K562 (cell line): ENCODE data around the gene PLAAT4. TPM values are rescaled to one million over a fixed set of nuclear protein-coding genes. Genes with fewer than 3 reads are reported as not detected.
A peak's percentile ranks its signal among the peaks of the same experiment; 100 is the strongest.

Experiments
- ATAC-seq: fragments of 200-7000 bp; cut with Tn5 transposase; 3 replicates; pipeline ENCODE4 v1.9.1; 2020; ENCODE audit warnings: moderate library complexity
- BruUV-seq: library from RNA; stranded (reverse); fragments of 400-500 nt; replicated peaks from 2 replicates; lab custom pipeline; 2021; lab: Mats Ljungman, UMichigan
- CTCF ChIA-PET: fragments of 300-600 bp; formaldehyde crosslinking; extraction: SDS; loops from one replicate; lab custom pipeline; 2021; ENCODE audit warnings: low intra/inter-chr PET ratio; lab: Yijun Ruan, JAX
- POLR2A ChIA-PET: fragments of 300-600, 350-650 bp; sonication (Branson Sonifier 250); formaldehyde crosslinking; extraction: SDS; loops from one replicate; lab custom pipeline; 2021; ENCODE audit warnings: antibody characterized with exemption, inconsistent platforms; lab: Yijun Ruan, JAX
- DNase-seq, 4 experiments: peaks; one replicate each; pipeline versions ENCODE4 v3.0.0 to v3.0.0-alpha.2; 2011 to 2018; ENCODE audit warnings: low spot score in 3 of 4, mixed read lengths in 3 of 4; ENCODE audit errors: extremely low read depth in 1 of 4
- FAIRE-seq: peaks from 2 replicates; lab custom pipeline; 2011; peaks lifted over from hg19 to GRCh38; lab: Jason Lieb, UNC
- H2AFZ ChIP-seq: 2 replicates; pipeline ENCODE4 v1.6.0; 2011; ENCODE audit warnings: low read depth, low read length, control low read depth, inconsistent platforms
- H3K27ac ChIP-seq: fragments of 200-600 bp; 3 replicates; pipeline ENCODE4 v1.8.0; 2011; ENCODE audit warnings: low read depth, mild to moderate bottlenecking, control low read depth, inconsistent platforms, low read length, moderate library complexity, mixed read lengths; ENCODE audit errors: extremely low read depth
- H3K27me3 ChIP-seq, 2 experiments: fragments of 300-600 bp in 1 of 2; 2 replicates in 1 of 2; 3 replicates in 1 of 2; pipeline versions ENCODE4 v1.6.0 to v1.8.0; 2011; ENCODE audit warnings: inconsistent platforms in 2 of 2, low read length in 2 of 2, mild to moderate bottlenecking in 1 of 2, mixed read lengths in 1 of 2, moderate library complexity in 1 of 2; ENCODE audit not compliant: control insufficient read depth in 2 of 2, insufficient read depth in 2 of 2
- H3K36me3 ChIP-seq: fragments of 300-600 bp; 3 replicates; pipeline ENCODE4 v1.8.0; 2011; ENCODE audit warnings: mild to moderate bottlenecking, low read length, inconsistent platforms; ENCODE audit not compliant: control insufficient read depth, insufficient read depth
- H3K4me1 ChIP-seq, 2 experiments: fragments of 200-600 bp in 1 of 2; replicated peaks in 1 of 2; 2 replicates in 1 of 2; 3 replicates in 1 of 2; pipeline versions ENCODE4 v1.5.1 to v1.8.0; 2011; ENCODE audit warnings: inconsistent platforms in 2 of 2, low read length in 2 of 2, mild to moderate bottlenecking in 1 of 2, mixed read lengths in 1 of 2, moderate library complexity in 1 of 2; ENCODE audit not compliant: control insufficient read depth in 2 of 2, insufficient read depth in 2 of 2
- H3K4me2 ChIP-seq: 2 replicates; pipeline ENCODE4 v1.6.1; 2011; ENCODE audit warnings: low read length, control low read depth, inconsistent platforms, mixed read lengths; ENCODE audit not compliant: insufficient read depth
- H3K4me3 ChIP-seq: fragments of 200-600 bp; sonication (generic), shearing (Covaris generic); 2 replicates; pipeline ENCODE4 v1.5.1; 2016; ENCODE audit warnings: control low read depth, inconsistent platforms
- H3K79me2 ChIP-seq: fragments of 200-600 bp; 3 replicates; pipeline ENCODE4 v1.8.0; 2011; ENCODE audit warnings: low read length, inconsistent platforms; ENCODE audit not compliant: control insufficient read depth, insufficient read depth
- H3K9ac ChIP-seq, 2 experiments: 2 replicates each; pipeline versions ENCODE4 v1.6.0 to v1.6.1; 2011; ENCODE audit warnings: low read depth in 2 of 2, low read length in 2 of 2, control low read depth in 1 of 2, inconsistent platforms in 1 of 2, mild to moderate bottlenecking in 1 of 2, mixed read lengths in 1 of 2; ENCODE audit not compliant: insufficient read depth in 1 of 2
- H3K9me1 ChIP-seq: one replicate; pipeline ENCODE4 v1.6.0; 2011; ENCODE audit warnings: inconsistent platforms, mild to moderate bottlenecking, low read length, moderate library complexity; ENCODE audit not compliant: control insufficient read depth, insufficient read depth
- H3K9me3 ChIP-seq: replicated peaks from 2 replicates; pipeline ENCODE4 v1.5.1; 2011; ENCODE audit warnings: low read depth, low read length, inconsistent platforms; ENCODE audit not compliant: control insufficient read depth, insufficient read depth
- H4K20me1 ChIP-seq: replicated peaks from 2 replicates; pipeline ENCODE4 v1.6.1; 2011; ENCODE audit warnings: low read length, inconsistent platforms, mixed read lengths; ENCODE audit not compliant: control insufficient read depth, insufficient read depth
- BRD9 ChIP-seq: fragments of 450-650 bp; IDR thresholded peaks from 2 replicates; pipeline ENCODE4 v1.6.1; 2018; ENCODE audit warnings: low read depth; ENCODE audit not compliant: partially characterized antibody
- CTCF ChIP-seq, 3 experiments: IDR thresholded peaks in 2 of 3; conservative IDR thresholded peaks in 1 of 3; 2 replicates each; pipeline ENCODE4 v1.5.1; 2011 to 2012; ENCODE audit warnings: low read length in 3 of 3, mild to moderate bottlenecking in 3 of 3, control low read depth in 2 of 3, improper control_type of control experiment in 1 of 3, inconsistent platforms in 1 of 3, low read depth in 1 of 3, mixed read lengths in 1 of 3, moderate library complexity in 1 of 3; ENCODE audit not compliant: insufficient read depth in 2 of 3
- CTCFL ChIP-seq: IDR thresholded peaks from 2 replicates; pipeline ENCODE4 v1.6.1; 2011; ENCODE audit warnings: borderline replicate concordance, low read depth, mild to moderate bottlenecking, moderate library complexity, low read length; ENCODE audit not compliant: insufficient read depth, poor library complexity, severe bottlenecking
- ETV1 ChIP-seq: fragments of 450-650 bp; conservative IDR thresholded peaks from 2 replicates; pipeline ENCODE4 v1.6.1; 2016; ENCODE audit warnings: missing genetic modification characterization, control low read depth, low read depth, missing compliant biosample characterization
- KLF16 ChIP-seq: IDR thresholded peaks from 2 replicates; pipeline ENCODE4 v1.6.1; 2016; ENCODE audit warnings: antibody characterized with exemption
- YY1 ChIP-seq, 3 experiments: IDR thresholded peaks; 2 replicates each; pipeline ENCODE4 v1.6.1; 2011; ENCODE audit warnings: low read length in 2 of 3, mild to moderate bottlenecking in 2 of 3, moderate library complexity in 2 of 3, borderline replicate concordance in 1 of 3, control low read depth in 1 of 3, low read depth in 1 of 3; ENCODE audit not compliant: insufficient read depth in 3 of 3, insufficient replicate concordance in 2 of 3, control insufficient read depth in 1 of 3, insufficient read length in 1 of 3; ENCODE audit errors: extremely low read depth in 1 of 3
- ZNF318 ChIP-seq, 2 experiments: fragments of 450-650 bp; IDR thresholded peaks; 2 replicates each; pipeline ENCODE4 v1.6.1; 2016; ENCODE audit warnings: mild to moderate bottlenecking in 2 of 2, borderline replicate concordance in 1 of 2, low read depth in 1 of 2, moderate library complexity in 1 of 2
- WGBS: fragments of 100-300 bp; shearing (Covaris generic); methylation state at CpG from one replicate; pipeline ENCODE4 v1.1.6; 2016; ENCODE audit warnings: low coverage, mixed read lengths; ENCODE audit not compliant: insufficient coverage; ENCODE audit errors: missing lambda C conversion rate; 5-methylcytosine and 5-hydroxymethylcytosine counted together
- in situ Hi-C: fragments of 300-500 bp; cut with MboI; formaldehyde crosslinking; loops from 4 replicates; pipeline ENCODE4 v1.15.0; 2018; ENCODE audit warnings: inconsistent platforms, mixed read lengths
- intact Hi-C: fragments of 100-400 bp; cut with micrococcal nuclease; formaldehyde crosslinking; loops from 2 replicates; pipeline ENCODE4 v1.14.2; 2022
- polyA plus RNA-seq, 8 experiments: library from polyadenylated mRNA; depleted of rRNA in 4 of 8; stranded (reverse) in 5 of 8; unstranded in 3 of 8; fragments of >200 nt; fragmentation: Nextera tagmentation in 2 of 8; fragmentation: Illumina TruSeq in 1 of 8; extraction: Ambion mirVana in 2 of 8; extraction: Trizol in 1 of 8; gene quantifications; 2 replicates each; pipeline versions ENCODE4 v1.2.1 to v1.2.3, GENCODE V29; 2011 to 2014; ENCODE audit warnings: inconsistent platforms in 1 of 8, missing spikeins in 1 of 8
- total RNA-seq, 7 experiments: library from RNA; depleted of rRNA in 6 of 7; stranded (reverse); fragments of >200 nt in 6 of 7; fragmentation: Illumina TruSeq in 2 of 7; extraction: Trizol in 2 of 7; gene quantifications; 2 replicates each; pipeline versions ENCODE4 v1.2.1 to v1.2.3, GENCODE V29; 2011 to 2021; ENCODE audit warnings: low replicate concordance in 1 of 7

Gene PLAAT4
- total and polyA plus RNA-seq, 9 of the 15 experiments (the other 6 are each of a cell fraction or from before 2014, with no cell fraction given) = 0.54 to 3.0 (median 1.3) TPM; not detected in 1

- Histone ChIP-seq H4K20me1 (no peaks in the 10 kb centered on the region), H3K9me3 (no peaks in the 10 kb centered on the region), H3K27ac (no peak overlapping the region), H3K4me3 (no peak overlapping the region), H3K4me1 (peaks cover 0 to 15% of the 10 kb centered on the region in 2 experiments; a peak in 4 of 5 replicates), H3K79me2 (no peaks in the 10 kb centered on the region), H3K4me2 (no peak overlapping the region), H3K9ac (peak overlapping the region in 1 of 2 experiments; percentile 36; a peak in 1 of 4 replicates), H3K27me3 (no peaks in the 10 kb centered on the region), H3K9me1 (no peaks in the 10 kb centered on the region), H2AFZ (peak overlapping the region; percentile 44; the same call in 1 of the 2 replicates), H3K36me3 (no peaks in the 10 kb centered on the region)
- ATAC-seq (peak; percentile 37; the same call in 1 of the 3 replicates), DNase-seq (no peak), FAIRE-seq (no peak)
- BruUV-seq = no TSS peak
- ChIA-PET CTCF (no interaction called here), POLR2A (interaction anchor here (0.7 to 1.1 kb wide), 2 partner anchors 11 to 15 kb away, joined by 3 to 4 read pairs; partner anchors contain the start of genes PLAAT2 and PLAAT4)
- WGBS = 76% methylated on average over 5 of the region's 6 CpGs
- intact Hi-C loops (no loop called here), in situ Hi-C loops (no loop called here)
- TF ChIP-seq KLF16 (no peak), CTCF (IDR thresholded peaks at IDR 0.05 in 2 of 3, conservative IDR thresholded peaks at IDR 0.05 in 1 of 3; ENCODE audit: insufficient read depth in 2 of 3, low read depth in 1 of 3, low read length in 3 of 3) (0 out of 6 replicates have a peak, but pooled peaks of 1 of the 3 experiments have one; percentile 4), CTCFL (peak; percentile 22), YY1 (IDR thresholded peaks at IDR 0.05; ENCODE audit: borderline replicate concordance in 1 of 3, control insufficient read depth in 1 of 3, extremely low read depth in 1 of 3, insufficient read depth in 3 of 3, insufficient read length in 1 of 3, insufficient replicate concordance in 2 of 3, low read depth in 1 of 3, low read length in 2 of 3) (peak in 1 of 3 experiments; percentile 77), ETV1 (no peak), BRD9 (no peak), ZNF318 (IDR thresholded peaks at IDR 0.05; ENCODE audit: borderline replicate concordance in 1 of 2, low read depth in 1 of 2) (no peak)
Measured at GRCh38 chr11:63551889-63552266, 15.3 kb downstream of the PLAAT4 start.
